ENCODE results near the gene CFLAR.
A peak's percentile ranks its signal among the peaks of the same experiment; 100 is the strongest.
"Not testable (repeated sequence)": the region's sequence is repeated elsewhere in the genome, so short reads cannot be mapped to it uniquely, and the experiment has no call there.

The CFLAR gene

DNA sequence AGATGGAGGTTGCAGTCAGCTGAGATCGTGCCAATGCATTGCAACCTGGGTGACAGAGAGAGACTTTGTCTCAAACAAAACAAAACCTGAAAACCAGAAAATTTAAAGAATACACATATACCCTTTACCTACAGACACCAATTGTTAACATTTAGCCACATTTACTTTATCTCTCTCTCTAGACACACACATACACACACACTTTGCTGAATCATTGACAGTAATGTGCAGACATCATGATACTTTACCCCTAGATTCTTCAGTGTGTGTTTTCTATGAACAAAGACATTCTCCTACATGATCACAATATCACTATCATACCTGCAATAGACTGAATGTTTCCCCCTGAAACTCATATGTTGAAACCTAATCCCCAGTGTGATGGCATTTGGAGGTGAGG, 10.2 kb upstream of the CFLAR start:
- H3K27ac ChIP-seq (ENCODE audit: insufficient read depth, low read depth, low read length, poor library complexity, severe bottlenecking) = no peak overlapping the region
- 91 to 94% methylated on average over 1 of the region's 1 CpG for WGBS, 2 experiments
- no peaks in the 10 kb centered on the region for H3K9me3 ChIP-seq (ENCODE audit: control insufficient read depth, low read length)

DNA sequence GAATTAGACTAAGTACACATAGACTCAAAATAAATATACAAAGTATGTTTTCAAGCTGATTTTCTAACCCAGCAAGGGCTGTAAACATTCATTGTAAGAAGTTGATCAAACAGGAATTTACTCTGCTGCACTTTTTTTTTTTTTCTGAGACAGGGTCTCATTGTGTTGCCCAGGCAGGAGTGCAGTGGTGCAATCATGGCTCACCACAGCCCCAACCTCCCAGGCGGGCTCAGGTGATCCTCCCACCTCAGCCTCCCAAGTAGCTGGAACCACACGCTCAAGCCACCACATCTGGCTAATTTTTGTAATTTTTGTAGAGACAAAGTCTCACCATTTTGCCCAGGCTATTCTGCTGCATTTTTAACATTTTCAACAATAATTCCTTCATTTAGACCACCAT, 8.3 kb upstream of the CFLAR start:
- Histone ChIP-seq H3K4me1 (ENCODE audit: control insufficient read depth, insufficient read depth, low read length) (no peaks in the 10 kb centered on the region), H3K27me3 (ENCODE audit: control insufficient read depth, insufficient read depth, low read length, poor library complexity, severe bottlenecking) (no peaks in the 10 kb centered on the region), H3K27ac (ENCODE audit: insufficient read depth, low read depth, low read length, poor library complexity, severe bottlenecking) (no peak overlapping the region), H3K9me3 (ENCODE audit: control insufficient read depth, low read length) (no peaks in the 10 kb centered on the region), H3K36me3 (ENCODE audit: control insufficient read depth, insufficient read depth, low read length) (no peaks in the 10 kb centered on the region), H3K4me3 (ENCODE audit: insufficient read depth, low read depth, low read length) (no peak overlapping the region)
- WGBS, 2 experiments = 85 to 88% methylated on average over 2 of the region's 2 CpGs

More for the DNA sequence above, 10.2 kb upstream of the CFLAR start:
- Histone ChIP-seq H3K27me3 (ENCODE audit: control insufficient read depth, insufficient read depth, low read length, poor library complexity, severe bottlenecking) (no peaks in the 10 kb centered on the region), H3K36me3 (ENCODE audit: control insufficient read depth, insufficient read depth, low read length) (no peaks in the 10 kb centered on the region), H3K4me1 (ENCODE audit: control insufficient read depth, insufficient read depth, low read length) (no peaks in the 10 kb centered on the region), H3K4me3 (ENCODE audit: insufficient read depth, low read depth, low read length) (no peak overlapping the region)

- Histone ChIP-seq H3K9me3 (ENCODE audit: control insufficient read depth, low read length) (no peaks in the 10 kb centered on the region), H3K4me3 (ENCODE audit: insufficient read depth, low read depth, low read length) (no peak overlapping the region), H3K4me1 (ENCODE audit: control insufficient read depth, insufficient read depth, low read length) (no peaks in the 10 kb centered on the region), H3K27ac (ENCODE audit: insufficient read depth, low read depth, low read length, poor library complexity, severe bottlenecking) (no peak overlapping the region), H3K36me3 (ENCODE audit: control insufficient read depth, insufficient read depth, low read length) (no peaks in the 10 kb centered on the region), H3K27me3 (ENCODE audit: control insufficient read depth, insufficient read depth, low read length, poor library complexity, severe bottlenecking) (no peaks in the 10 kb centered on the region)
- WGBS, 2 experiments = 89 to 96% methylated on average over 2 of the region's 2 CpGs
These were observed 7.6 kb upstream of the CFLAR start for GRCh38 chr2:201108341-201108740.

GRCh38 chr2:201109186-201109585, 6.8 kb upstream of the CFLAR start:
- no peak overlapping the region for H3K27ac ChIP-seq (ENCODE audit: insufficient read depth, low read depth, low read length, poor library complexity, severe bottlenecking)
- H3K9me3 ChIP-seq (ENCODE audit: control insufficient read depth, low read length) = no peaks in the 10 kb centered on the region
- no peaks in the 10 kb centered on the region for H3K4me1 ChIP-seq (ENCODE audit: control insufficient read depth, insufficient read depth, low read length)
- H3K36me3 ChIP-seq (ENCODE audit: control insufficient read depth, insufficient read depth, low read length) = no peaks in the 10 kb centered on the region
- H3K4me3 ChIP-seq (ENCODE audit: insufficient read depth, low read depth, low read length) = no peak overlapping the region
- no peaks in the 10 kb centered on the region for H3K27me3 ChIP-seq (ENCODE audit: control insufficient read depth, insufficient read depth, low read length, poor library complexity, severe bottlenecking)
- WGBS, 2 experiments = 92% methylated on average over 3 of the region's 4 CpGs

GRCh38 chr2:201110615-201111014, 5.3 kb upstream of the CFLAR start:
- Histone ChIP-seq H3K9me3 (ENCODE audit: control insufficient read depth, low read length) (no peaks in the 10 kb centered on the region), H3K27me3 (ENCODE audit: control insufficient read depth, insufficient read depth, low read length, poor library complexity, severe bottlenecking) (no peaks in the 10 kb centered on the region), H3K4me3 (ENCODE audit: insufficient read depth, low read depth, low read length) (no peak overlapping the region), H3K4me1 (ENCODE audit: control insufficient read depth, insufficient read depth, low read length) (no peaks in the 10 kb centered on the region), H3K27ac (ENCODE audit: insufficient read depth, low read depth, low read length, poor library complexity, severe bottlenecking) (no peak overlapping the region), H3K36me3 (ENCODE audit: control insufficient read depth, insufficient read depth, low read length) (no peaks in the 10 kb centered on the region)

- Histone ChIP-seq H3K36me3 (ENCODE audit: control insufficient read depth, insufficient read depth, low read length) (no peaks in the 10 kb centered on the region), H3K27ac (ENCODE audit: insufficient read depth, low read depth, low read length, poor library complexity, severe bottlenecking) (no peak overlapping the region), H3K9me3 (ENCODE audit: control insufficient read depth, low read length) (no peaks in the 10 kb centered on the region), H3K4me3 (ENCODE audit: insufficient read depth, low read depth, low read length) (no peak overlapping the region), H3K27me3 (ENCODE audit: control insufficient read depth, insufficient read depth, low read length, poor library complexity, severe bottlenecking) (no peaks in the 10 kb centered on the region), H3K4me1 (ENCODE audit: control insufficient read depth, insufficient read depth, low read length) (no peaks in the 10 kb centered on the region)
- 91 to 93% methylated on average over 3 of the region's 3 CpGs for WGBS, 2 experiments
These were observed 4.9 kb upstream of the CFLAR start for GRCh38 chr2:201111096-201111495.

- WGBS, 2 experiments = 94% methylated on average over 3 of the region's 4 CpGs
- Histone ChIP-seq H3K36me3 (ENCODE audit: control insufficient read depth, insufficient read depth, low read length) (no peaks in the 10 kb centered on the region), H3K27ac (ENCODE audit: insufficient read depth, low read depth, low read length, poor library complexity, severe bottlenecking) (no peak overlapping the region), H3K9me3 (ENCODE audit: control insufficient read depth, low read length) (no peaks in the 10 kb centered on the region), H3K4me3 (ENCODE audit: insufficient read depth, low read depth, low read length) (no peak overlapping the region), H3K4me1 (ENCODE audit: control insufficient read depth, insufficient read depth, low read length) (no peaks in the 10 kb centered on the region), H3K27me3 (ENCODE audit: control insufficient read depth, insufficient read depth, low read length, poor library complexity, severe bottlenecking) (peaks cover 7% of the 10 kb centered on the region)
These were observed 1.6 kb upstream of the CFLAR start for GRCh38 chr2:201114350-201114749.

GRCh38 chr2:201114846-201115245, 1.1 kb upstream of the CFLAR start:
- Histone ChIP-seq H3K9me3 (ENCODE audit: control insufficient read depth, low read length) (no peaks in the 10 kb centered on the region), H3K4me1 (ENCODE audit: control insufficient read depth, insufficient read depth, low read length) (no peaks in the 10 kb centered on the region), H3K36me3 (ENCODE audit: control insufficient read depth, insufficient read depth, low read length) (no peaks in the 10 kb centered on the region), H3K4me3 (ENCODE audit: insufficient read depth, low read depth, low read length) (no peak overlapping the region), H3K27me3 (ENCODE audit: control insufficient read depth, insufficient read depth, low read length, poor library complexity, severe bottlenecking) (peaks cover 8% of the 10 kb centered on the region), H3K27ac (ENCODE audit: insufficient read depth, low read depth, low read length, poor library complexity, severe bottlenecking) (no peak overlapping the region)

GRCh38 chr2:201116959-201117734, 1.2 kb downstream of the CFLAR start:
- Histone ChIP-seq H3K27me3 (ENCODE audit: control insufficient read depth, insufficient read depth, low read length, poor library complexity, severe bottlenecking) (peaks cover 8% of the 10 kb centered on the region), H3K27ac (ENCODE audit: insufficient read depth, low read depth, low read length, poor library complexity, severe bottlenecking) (no peak overlapping the region), H3K4me1 (ENCODE audit: control insufficient read depth, insufficient read depth, low read length) (no peaks in the 10 kb centered on the region), H3K4me3 (ENCODE audit: insufficient read depth, low read depth, low read length) (peak overlapping the region; percentile 59), H3K9me3 (ENCODE audit: control insufficient read depth, low read length) (no peaks in the 10 kb centered on the region), H3K36me3 (ENCODE audit: control insufficient read depth, insufficient read depth, low read length) (no peaks in the 10 kb centered on the region)
- WGBS, 2 experiments = 65 to 66% methylated on average over 22 of the region's 22 CpGs

- not testable (repeated sequence) for H3K27me3 ChIP-seq (ENCODE audit: control insufficient read depth, insufficient read depth, low read length, poor library complexity, severe bottlenecking); H3K4me3 ChIP-seq (ENCODE audit: insufficient read depth, low read depth, low read length); H3K27ac ChIP-seq (ENCODE audit: insufficient read depth, low read depth, low read length, poor library complexity, severe bottlenecking); H3K36me3 ChIP-seq (ENCODE audit: control insufficient read depth, insufficient read depth, low read length); H3K4me1 ChIP-seq (ENCODE audit: control insufficient read depth, insufficient read depth, low read length); H3K9me3 ChIP-seq (ENCODE audit: control insufficient read depth, low read length)
- whole genome bisulfite sequencing, 2 experiments = 90 to 92% methylated on average over 13 of the region's 13 CpGs
These were observed 1.8 kb downstream of the CFLAR start for GRCh38 chr2:201117735-201118094.

Data from ectodermal cell (in vitro differentiated cells).